Dedifferentiated amniotic fluid mesenchymal stem cell (primary cell): ENCODE measurements around the gene SCLT1.

Source experiments
- DNase-seq: peaks from one replicate; pipeline ENCODE4 v3.0.0-alpha.2; 2016; ENCODE audit errors: extremely low spot score

Gene SCLT1

DNA sequence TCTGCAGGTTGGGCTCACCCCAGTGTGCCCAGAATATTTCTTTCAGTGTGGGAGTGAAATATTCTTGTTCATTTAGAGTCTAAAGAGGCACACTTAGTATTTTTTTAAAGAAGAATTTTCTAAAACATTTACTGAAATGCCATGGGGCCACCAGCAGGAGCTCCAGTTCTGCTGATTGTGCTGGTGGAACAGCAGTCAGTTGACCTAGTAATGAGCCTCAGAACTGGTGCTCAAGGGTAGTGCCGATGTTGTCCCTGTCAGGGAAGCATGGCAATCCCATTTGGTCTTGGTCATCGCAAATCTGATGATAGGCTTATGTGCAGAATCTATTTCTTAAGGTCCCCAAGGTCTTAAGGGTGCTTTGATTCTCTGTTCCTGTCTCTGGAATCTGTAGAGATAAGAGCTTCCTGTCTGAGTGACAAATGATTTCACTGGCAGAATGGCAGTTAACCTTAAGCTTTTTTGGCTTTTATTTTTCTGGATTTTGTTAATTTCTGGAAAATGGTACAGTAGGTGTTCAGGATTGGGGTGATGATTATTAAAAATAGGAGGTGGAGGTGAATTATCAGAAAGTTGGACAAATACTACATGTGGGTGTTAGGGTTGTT lies 252.5 kb downstream of the SCLT1 start:
- no peak for DNase-seq

- DNase-seq, result no peak
These were observed 255.7 kb downstream of the SCLT1 start for GRCh38 chr4:128837679-128838078.

- DNase-seq, result no peak
These were observed 256.1 kb downstream of the SCLT1 start for GRCh38 chr4:128837198-128837597.

DNA sequence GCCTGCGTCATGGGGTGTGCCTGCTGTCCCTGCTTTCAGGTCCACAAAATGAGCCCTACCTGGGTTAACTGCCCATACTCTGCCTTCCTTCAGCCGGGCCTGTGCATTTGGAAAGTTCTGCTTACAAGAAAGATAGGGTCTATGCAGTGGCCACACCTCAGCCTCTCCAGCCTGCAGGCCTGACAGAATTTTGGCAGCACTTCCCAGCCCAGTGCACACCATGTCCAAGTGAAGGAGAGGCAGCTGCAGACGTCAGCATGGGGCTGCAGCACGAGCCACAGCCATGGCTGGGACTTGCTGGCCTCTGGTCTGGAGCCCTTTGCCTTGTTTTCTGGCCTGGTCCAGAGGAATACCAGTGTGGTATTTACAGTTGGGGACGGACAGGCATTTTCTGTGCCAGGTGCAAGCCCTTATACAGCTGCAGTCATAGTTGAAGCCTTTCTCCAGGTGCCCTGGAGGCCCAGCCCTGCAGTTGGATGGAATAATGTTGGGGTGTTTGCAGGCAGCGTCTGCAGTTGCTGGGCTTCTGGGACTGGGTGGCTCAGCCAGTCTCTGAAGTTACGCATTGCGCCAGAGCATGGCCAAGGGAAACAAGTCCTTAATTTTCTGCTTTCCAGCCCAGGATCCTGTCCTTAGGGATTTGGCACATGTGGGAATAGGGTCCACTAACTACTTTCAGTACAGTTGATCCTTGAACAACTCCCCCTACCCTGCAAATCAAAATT lies 257.7 kb downstream of the SCLT1 start:
- no peak for DNase-seq
